GM19099 (cell line): ENCODE measurements around the gene SAP25.

Experiments used
- POLR2A ChIP-seq: IDR thresholded peaks from 3 replicates; pipeline ENCODE4 v1.6.1; 2011; ENCODE audit warnings: low read depth; ENCODE audit not compliant: insufficient read length; ENCODE audit errors: extremely low read depth

SAP25 gene

DNA sequence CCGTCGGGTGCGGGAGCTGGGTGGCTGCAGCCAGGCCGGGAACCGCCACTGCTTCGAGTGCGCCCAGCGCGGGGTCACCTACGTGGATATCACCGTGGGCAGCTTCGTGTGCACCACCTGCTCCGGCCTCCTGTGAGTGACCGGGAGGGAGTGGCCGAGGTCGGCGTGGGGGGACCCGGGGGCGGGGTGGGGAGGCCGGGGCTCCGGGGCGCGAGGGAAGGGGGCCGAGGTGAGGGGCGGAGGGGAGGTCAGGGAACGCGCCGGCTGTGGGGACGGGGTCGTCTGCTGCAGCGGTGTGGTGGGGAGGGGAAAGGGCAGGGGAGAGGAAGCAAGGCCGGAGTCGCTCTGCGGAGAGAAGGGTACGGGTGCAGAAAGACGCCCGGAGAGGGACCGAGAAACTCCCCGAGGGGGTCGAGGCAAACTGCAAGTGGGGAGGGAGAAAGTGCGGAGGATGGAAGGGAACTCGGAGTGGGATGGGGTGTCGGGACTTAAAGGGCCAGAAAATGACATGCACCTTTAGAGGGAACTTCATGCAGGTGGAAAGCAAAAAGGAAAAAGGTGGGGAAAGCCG lies 34.2 kb downstream of the SAP25 start:
- TF ChIP-seq POLR2A: no peak

- TF ChIP-seq POLR2A: peak; percentile 70
Measured at GRCh38 chr7:100538654-100539435, 34.9 kb downstream of the SAP25 start, which contains the start of gene AGFG2. TSS of gene AGFG2 (plus strand) at chr7:100539203. CDS start at chr7:100539347, 144 bp downstream.

DNA sequence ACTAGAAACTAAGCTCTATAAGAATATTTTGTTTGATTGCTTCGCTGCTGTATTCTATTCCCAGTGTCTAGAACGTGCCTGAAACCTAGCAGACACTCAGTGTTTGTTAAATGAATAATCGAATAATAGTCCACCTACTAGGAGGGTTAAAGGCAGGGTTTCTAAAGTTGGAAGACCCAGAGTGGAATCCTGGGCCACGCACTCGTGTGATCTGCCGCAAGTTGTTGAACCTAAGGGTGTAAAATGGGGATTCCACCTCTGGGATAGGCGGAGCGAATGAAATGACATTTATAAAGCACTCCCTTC lies 35.4 kb downstream of the SAP25 start:
- TF ChIP-seq POLR2A: no peak

DNA sequence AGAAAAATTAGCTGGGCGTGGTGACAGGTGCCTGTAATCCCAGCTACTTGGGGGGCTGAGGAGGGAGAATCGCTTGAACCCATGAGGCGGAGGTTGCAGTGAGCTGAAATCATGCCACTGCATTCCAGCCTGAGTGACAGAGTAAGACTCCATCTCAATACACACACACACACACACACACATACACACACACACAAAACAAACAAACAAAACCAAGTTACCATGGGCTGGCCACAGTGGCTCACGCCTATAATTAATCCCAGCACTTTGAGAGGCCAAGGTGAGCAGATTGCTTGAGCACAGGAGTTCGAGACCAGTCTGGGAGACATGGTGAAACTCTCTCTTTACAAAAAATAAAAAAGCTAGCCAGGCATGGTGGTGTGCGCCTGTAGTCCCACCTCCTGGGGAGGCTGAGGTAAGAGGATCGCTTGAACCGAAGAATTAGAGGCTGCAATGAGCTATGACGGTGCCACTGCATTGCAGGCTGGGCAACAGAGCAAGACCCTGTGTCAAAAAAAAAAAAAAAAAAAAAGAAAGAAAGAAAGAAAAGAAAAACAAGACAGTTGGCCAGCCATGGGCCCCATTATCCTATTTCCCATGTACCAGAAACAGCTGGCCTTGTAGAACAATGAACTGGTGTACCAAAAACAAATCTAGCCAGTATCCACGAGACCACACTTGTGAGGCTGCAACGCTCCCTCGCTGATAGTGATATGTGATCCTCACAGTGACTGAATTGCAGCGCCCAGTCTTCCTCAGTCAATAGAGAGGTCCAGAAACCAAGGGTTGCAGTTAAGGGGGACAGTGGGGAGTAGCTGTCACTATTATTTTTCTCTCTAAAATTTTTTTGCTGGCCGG lies 41.3 kb downstream of the SAP25 start:
- TF ChIP-seq POLR2A: no peak
